AML-193 (cell line): ENCODE measurements around the gene ANKS1A.
"Not testable (repeated sequence)": the region's sequence is repeated elsewhere in the genome, so short reads cannot be mapped to it uniquely, and the experiment has no call there.

Experiments used
- DNase-seq, 2 experiments: peaks; one replicate each; lab custom pipeline; 2025; lab: John Stamatoyannopoulos, UW

Gene ANKS1A

DNA sequence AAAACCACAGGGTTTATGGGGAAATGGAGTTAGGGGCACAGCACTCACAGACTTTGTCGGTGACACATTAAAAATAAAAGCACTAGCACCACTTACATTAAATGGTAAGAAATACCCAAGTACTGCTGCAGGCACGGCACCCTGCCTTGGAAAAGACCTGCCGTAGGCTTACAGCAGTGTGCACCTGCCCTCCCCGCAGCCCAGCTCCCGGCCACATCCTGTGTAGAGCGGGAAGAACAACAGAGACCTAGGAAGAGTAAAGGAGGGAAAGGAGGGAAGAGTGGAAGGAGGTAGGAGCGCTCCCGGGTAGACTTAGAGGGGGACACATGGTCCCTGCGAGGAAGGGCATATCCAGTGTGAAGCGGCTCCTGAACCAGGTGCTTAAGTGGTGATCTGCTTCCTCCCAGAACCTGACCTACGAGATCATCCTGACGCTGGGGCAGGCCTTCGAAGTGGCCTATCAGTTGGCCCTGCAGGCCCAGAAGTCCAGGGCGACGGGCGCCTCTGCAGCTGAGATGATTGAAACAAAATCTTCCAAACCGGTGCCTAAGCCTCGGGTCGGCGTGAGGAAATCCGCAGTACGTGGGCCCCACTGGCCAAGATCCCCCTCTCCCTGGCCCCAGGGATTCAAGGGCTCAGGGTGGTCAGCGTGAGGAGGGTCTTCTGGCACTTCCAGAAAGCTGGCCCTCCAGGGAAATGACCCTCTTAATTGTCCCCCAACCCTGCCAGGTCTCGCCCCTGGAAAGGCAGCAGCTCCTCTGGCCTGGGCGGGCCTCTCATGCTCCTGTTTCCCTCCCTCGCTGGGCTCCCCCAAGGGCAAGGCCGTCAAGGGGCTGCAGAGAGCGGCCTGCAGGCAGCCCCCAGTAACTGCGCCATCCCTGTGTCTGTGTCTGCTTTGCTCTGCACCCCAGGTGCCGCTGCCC is 196.6 kb downstream of the ANKS1A start:
- DNase-seq, result no peak

DNA sequence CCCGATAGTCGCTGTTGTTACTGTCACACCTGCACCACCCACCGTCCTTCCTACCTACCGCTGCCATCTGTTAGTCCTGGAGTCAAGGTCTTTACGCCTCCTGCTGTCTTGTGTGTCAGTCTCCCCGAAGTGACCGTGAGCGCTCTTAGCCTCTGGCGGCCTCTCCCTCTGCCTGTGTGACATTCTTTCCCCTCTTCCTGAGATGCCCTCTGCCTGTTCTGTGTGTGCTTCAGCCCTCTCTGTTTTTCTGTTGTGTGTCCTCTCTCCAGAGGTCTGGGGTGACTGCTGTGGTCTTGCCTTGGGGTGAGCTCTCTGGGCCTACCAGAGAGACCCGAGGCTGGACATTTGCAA is 197.2 kb downstream of the ANKS1A start:
- no peak for DNase-seq

DNA sequence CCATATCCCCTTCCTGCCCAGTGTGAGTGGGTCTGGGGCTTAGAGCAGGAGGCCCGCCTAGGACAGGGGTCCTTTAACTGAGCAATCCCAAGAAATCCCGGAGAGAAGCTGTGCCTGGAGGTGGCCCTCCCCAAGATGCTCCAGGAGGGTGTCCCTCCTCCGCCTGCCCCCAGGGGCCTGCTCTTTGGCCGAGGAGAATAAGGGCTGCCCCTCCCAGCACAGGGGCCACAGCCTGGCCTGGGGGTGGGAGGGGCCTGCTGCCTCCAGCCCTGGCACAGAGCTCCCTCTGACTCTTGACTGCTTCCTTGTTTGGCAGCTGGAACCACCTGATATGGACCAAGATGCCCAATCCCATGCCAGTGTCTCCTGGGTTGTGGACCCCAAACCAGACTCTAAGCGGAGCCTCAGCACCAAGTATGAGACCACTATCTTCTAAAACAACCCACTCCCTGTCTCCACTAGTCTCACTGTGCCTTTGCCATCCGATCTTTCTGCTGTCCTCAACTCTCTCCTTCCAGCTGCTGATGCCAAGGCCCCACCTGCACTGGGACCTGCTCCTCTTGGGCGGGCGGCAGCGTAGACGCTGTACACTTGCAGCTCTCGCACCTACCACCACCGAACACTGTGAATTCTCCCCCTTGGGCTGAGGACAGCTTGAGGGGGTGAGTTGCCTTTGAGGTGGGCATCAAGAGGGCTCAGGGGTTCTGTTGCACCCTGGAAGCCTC is 197.7 kb downstream of the ANKS1A start:
- DNase-seq, result no peak

DNA sequence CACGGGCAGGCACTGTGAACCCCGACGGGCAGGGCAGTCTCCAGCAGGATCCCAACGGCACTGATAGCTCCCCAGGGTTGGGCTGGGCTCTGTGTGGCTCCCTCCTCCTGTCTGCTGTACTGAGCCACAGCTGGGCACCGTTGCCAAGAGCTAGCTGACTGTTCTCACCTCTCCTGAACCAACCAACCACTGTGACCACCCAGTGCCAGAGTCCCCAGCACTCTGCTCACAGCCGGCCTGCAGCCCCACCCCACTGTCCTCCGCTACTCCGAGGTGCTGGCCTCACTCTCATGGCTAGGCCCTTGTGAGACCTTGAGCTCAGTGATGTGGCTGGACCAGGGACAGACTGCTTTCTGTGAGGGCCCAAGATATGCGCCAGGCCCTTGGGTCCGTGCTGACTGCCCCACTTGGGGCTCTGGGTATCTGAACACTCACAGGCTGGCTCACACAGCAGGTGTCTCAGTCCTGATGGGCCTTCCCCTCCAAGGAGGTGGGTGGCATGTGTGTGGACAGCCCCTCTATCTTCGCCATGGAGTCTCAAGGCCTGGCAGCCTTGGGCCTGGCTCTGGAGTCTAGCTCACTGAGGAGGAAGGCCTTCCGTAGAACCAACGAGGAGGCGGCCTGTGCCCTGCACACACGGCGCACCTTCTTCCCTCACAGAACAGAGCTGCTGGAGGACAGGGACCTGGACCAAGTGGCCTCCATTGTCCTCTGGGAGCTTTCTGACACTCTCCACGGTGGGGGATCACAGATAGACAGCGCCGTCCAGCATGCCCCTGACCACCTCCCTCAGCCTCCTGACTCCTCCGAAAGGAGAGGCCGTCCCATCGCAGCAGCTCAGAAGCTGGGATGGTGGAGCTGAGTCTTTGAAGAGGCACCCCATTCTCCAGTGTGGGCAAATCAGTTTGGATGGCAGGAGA is 198.6 kb downstream of the ANKS1A start:
- DNase-seq, result no peak

DNA sequence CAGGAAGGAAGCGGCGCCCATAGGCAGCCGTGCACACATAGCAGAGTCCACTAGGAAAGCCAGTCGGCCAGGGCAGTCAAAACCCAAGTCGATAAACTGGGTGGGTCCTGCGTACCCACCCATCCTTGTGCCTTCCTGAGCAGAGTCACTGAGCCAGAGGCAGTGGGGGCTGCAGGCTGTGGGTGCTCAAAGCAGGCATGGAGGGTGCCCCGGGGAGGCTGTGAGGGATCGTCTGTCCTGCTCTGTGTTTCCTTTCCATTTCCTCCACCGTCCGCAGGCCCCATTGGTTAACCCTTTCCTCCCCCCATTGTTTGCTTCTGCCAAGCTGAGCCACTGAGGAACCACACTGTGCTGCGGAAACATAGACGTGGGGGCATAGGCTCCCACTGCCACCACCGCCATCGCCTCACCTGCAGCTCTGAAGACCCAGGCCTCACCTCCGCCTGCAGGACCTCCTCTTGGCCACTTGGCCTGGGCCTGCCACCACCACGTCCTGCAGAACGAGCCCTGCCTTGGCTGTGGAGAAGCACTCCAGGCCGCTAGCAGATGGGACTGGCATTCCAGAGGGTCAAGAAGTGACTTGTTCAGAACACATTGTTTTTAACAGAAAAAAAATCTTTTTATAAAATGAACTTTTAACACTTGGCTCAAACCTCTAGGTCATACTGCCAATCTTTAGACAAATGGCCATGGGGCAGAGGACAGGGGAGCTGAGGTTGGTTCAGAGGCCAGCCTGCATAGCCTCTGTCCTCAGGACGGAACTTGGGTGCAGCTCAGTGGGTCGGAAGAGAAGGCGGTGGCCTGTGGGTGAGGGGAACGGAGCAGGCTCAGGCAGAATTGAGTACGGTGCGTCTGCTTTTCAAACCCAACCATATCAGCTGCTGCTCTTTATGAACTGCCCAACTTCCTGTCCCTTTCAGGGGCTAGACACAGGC is 199.5 kb downstream of the ANKS1A start:
- DNase-seq, result no peak

DNA sequence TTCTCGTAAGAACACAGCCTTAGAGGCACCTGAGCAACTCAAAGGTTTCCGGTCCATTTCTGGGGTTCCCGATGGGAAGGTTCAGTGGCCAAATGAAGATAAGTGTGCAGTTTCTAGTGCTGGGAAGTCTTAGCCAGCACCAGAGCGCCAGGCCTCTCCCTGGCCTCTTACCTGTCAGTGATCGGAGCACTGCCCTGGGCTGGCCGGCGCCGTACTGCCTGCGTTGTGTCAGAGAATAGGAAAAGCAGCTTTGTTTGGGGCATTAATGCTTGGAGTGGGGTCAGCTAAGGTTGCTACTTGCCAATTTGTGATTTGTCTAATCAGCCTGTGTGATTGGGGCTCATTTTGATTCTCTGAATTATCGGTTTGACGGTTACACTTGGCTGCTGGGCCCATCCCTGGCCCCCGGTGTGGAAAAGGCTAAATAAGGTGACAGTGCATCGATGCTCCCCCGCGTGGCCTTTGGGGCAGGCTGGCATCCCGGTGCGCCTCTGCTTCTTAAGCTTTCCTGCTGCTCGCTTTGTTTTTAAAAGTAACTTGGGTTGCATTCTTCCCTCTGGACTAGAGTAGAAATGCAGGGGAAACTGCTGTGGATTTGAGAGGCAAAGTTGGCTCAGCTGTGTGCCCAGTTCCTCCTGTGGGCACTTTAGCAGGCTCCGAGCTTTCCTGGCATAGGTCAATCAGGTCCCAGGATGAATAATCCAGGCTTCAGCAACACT is 200.3 kb downstream of the ANKS1A start:
- DNase-seq, result no peak

DNA sequence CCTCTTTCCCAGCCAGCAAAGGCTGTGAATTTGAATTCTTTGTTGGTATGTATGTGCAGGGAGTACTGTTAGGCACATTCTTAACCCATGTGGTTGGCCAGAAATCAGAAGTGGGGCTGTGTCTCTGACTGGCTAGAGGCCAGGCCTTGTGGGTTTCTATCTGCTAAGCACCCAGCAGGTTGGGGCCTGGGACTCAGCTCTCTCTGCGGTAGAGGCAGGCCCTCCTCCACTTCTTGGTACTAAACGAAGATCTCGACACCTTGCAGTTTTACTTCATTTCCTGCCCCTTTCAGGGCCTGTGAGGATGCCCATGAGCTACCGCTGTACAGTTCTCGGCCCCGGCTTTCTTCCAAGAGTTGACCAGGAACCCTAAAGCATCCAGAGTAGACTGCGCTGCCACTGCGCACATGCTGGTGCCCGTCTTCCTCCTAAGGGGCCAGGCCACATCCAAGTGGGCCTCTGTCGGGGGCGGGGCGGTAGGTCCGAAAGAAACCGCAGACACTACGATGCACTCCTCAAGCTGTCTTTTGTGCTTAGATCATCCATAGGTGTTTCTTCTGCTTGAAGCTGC is 201.0 kb downstream of the ANKS1A start:
- DNase-seq, result no peak

DNA sequence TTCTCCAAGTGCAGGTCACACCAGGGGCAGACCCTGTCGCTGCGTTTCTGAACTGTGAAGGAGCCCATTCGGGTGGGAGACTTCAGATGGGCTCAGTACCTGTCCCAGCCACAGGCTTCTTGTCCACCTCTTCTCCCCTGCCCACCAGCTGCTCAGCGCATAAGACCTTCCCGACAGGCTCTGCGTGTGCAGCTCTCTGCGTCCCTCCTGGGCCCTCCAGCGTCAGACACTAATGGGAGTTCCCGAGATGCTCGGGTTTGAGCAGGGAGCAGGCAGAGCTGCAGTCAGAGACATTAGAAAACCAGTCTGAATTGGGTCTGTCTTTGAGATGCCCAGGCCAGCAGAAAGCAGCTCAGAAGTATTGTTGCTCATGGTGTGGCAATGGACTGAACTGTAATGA is 201.7 kb downstream of the ANKS1A start:
- no peak for DNase-seq

DNA sequence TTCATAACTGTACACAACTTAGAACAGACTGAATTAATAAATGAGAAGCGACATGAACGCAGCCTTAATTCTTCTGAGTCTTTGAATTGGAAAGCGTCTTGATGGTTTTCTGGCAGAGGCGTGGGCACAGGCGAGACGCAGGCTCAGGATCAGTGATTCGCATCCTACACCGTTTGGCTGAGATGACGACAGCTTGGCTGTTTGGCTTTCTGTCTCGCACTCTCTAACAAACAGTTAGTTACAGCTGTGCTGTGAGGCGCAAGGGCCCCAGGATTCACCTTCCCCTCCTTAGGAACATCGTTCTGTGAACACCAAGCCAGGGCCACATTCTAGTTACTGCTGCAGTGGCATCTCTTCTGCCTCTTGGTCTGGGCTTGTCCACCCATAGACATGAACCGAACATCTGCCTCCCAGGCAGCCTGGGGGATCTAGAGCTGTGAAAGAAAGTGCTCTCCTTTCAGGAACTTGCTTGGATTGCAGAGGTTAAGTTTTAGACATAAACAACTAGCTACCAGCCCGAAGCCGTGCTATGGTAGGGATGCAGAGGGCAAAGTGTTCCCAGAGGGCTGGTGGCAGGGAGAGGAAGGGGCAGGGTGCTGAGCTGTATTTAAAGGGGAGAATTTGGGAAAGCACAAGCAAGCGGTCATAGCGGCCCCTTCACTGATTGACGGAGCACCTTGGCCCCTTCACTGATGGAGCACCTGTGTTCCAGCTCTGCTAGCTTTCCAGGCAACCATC is 202.5 kb downstream of the ANKS1A start:
- DNase-seq, result no peak

DNA sequence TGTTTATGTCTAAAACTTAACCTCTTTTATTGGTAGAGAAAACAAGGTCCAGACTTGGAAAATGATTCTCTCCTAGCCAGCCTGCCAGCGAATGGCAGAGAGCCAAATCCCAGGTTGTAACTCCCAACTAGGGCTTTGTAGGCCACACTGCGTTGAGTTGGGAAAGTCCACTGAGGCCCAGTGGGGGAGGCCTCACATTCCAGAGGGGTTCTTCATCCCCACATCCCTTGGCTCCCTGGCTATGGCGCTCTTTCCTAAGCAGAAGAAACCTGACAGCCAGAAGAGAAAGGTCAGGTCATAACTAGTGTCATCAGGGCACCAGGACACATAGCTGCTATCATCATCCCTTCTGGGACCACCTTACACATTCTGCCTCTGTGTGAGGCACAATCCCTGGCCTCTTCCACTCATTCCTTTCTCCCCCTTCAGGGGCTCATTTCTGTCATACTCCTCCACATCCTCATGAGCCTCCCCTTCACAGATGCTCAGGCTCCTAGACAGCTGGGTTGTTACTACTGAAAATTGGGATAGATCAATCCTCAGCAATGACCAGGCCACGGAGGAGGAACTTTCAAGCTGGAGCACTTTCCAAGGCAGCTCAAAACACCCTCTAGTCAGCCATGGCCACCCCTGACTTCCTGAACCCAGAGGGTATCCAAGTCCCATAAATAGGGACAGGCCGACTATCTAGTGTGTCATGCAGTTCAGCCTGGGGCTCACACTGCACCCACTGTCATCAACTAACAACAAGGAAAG is 203.5 kb downstream of the ANKS1A start:
- DNase-seq, result no peak

DNA sequence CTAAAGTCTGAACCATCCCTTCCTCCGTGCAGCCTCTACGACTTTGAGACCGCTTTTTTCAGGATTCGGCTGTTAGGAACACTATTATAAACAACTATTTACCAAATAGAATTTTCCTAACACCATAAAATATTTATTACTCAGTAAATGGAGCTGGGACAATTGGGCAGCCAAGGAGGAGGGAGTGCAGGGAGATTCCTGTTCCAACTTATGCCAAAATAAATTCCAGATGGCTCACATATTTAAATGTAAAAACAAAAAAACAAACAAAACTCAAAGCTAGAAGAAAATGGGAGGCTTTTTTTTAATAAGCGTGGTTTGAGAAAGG is 204.0 kb downstream of the ANKS1A start:
- no peak for DNase-seq

DNA sequence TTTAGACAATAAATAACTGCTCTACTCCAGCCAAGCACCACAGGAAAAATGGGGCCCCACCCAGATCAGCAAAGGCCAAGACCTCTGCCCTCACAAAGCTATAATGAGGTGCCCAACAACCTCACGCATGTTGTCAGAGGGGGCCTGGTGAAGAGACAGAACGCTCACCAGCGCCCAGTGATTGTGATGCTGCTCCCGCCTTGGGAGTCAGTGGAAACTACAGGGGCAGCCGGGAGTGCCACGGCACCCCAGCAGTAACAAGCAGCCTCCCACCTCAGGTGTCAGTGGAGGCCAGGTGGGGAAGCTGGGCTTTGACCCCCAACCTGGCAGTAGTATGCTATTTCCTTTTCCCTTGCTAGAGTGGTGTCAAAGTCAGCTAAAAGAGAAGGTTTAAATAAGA is 204.7 kb downstream of the ANKS1A start:
- DNase-seq, result no peak

DNA sequence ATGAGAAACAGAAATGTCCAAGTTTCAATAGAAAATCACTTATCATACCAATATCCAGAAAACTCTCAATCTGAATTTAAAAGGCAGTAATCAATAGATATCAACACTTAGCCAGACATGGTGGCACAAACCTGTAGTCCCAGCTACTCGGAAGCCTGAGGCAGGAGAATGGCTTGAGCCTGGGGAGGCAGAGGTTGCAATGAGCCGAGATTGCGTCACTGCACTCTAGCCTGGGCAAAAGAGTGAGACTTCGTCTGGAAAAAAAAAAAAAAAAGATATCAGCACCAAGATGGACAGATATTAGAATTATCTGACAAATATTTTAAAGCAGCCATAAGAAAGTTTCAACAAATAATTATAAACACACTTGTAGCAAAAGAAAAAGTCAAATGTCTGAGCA is 205.1 kb downstream of the ANKS1A start:
- no peak for DNase-seq

DNA sequence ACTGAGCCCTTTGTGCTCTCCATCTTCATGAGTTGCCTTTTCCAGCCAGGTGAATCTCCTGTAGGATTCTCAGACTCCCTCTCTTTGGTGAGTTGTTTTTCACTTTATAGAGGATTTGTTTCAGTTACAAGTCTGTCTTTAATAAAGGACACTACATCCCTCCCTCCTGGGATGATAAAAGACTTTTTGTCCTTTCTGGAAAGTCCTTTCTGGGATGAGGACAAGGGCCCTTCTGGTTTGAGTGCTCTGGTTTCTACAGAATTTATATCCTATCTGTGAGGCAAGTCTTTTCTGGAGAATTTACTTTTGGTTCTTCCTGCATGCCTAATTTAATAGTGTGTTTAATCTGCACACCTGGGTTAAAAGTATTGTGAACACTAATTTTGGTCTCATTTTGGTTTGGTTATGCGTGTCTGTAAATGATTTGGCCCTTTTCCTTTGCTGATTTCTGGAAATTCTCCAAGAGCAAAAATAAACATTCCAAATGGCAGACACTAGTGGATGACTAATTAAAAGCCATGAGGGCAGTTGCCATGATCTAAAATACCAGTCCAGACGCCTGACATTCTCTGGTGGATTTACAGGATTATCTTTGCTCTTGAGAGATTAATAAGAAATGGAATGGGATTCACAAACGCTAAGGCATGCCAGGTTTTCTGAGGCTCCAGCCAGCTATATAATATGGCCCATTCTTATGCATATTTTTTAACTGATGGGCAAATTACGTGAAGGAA is 207.2 kb downstream of the ANKS1A start:
- no peak for DNase-seq

DNA sequence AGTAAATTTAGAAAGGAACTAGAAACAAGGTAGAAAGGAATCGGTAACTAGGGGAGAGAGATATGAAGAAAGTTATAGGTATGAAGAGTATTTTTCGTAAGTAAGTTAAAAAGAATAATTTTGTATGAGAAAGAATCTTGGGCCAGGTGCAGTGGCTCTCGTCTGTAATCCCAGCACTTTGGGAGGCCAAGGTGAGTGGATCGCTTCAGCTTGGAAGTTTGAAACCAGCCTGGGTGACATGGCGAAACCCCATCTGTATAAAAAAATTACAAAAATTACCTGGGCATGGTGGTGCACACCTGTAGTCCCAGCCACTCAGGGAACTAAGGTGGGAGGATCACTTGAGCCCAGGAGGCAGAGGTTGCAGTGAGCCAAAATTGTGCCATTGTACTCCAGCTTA is 210.1 kb downstream of the ANKS1A start:
- DNase-seq, result no peak

DNA sequence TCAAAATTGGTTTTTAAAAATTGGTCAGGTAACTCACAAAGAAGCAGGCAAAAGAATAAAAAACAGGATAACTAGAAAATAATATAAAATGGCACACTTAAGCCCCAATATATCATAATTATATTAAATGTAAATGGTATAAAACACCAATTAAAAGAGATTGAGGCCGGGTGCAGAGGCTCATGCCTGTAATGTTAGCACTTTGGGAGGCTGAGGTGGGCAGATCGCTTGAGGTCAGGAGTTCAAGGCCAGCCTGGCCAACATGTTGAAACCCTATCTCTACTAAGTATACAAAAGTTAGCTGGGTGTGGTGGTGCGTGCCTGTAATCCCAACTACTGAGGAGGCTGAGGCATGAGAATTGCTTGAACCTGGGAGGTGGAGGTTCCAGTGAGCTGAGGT is 216.0 kb downstream of the ANKS1A start:
- DNase-seq, result no peak

DNA sequence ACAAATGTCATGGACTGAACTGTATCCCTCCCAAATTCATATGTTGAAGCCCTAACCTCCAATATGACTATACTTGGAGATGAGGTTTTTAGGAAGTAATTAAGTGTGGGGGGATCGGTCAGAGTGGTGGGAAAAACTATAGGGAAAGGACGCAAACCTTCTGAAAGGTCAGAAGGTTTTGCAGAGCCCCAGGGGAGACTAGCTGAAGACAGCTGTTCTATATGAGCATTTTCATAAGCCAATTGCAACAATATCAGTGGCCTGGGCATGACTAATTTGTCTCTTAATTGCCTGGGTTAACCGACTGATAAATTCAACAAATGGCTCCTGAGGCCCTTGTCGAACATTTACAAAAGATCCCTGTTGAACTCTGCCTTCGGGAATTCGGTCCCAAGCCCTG is 217.0 kb downstream of the ANKS1A start:
- not testable (repeated sequence) for DNase-seq

DNA sequence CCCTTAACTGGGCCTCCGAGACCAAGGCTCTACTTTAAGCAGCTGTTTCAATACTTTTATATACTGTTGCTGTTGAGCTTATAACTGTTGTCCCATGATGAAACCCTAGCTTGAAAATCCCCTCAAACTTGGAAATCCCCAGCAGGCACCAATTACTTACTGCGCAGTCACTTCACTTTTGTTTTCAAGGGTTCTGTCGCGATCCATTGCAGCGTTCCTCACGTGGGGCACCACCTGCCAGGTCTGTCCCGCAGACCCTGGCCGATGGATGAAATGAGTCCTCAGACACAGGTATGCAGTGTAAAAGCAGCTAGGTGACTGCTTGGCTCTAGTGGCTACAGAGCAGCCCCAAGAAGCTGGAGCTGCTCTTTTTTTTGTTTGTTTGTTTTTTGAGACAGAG is 218.2 kb downstream of the ANKS1A start:
- DNase-seq, result not testable (repeated sequence)
